GM19468 (cell line): ENCODE data around the gene TTLL1.
"Not testable (repeated sequence)": the region's sequence is repeated elsewhere in the genome, so short reads cannot be mapped to it uniquely, and the experiment has no call there.

Experiments used
- ATAC-seq: cut with Tn5 transposase; IDR thresholded peaks from one replicate; pipeline ENCODE4 v1.9.1; 2021; ENCODE audit warnings: mild to moderate bottlenecking, moderate library complexity, moderate number of reproducible peaks; ENCODE audit not compliant: unreplicated experiment; ENCODE audit errors: extremely low read depth

The TTLL1 gene

GRCh38 chr22:43079742-43080141, 9.4 kb downstream of the TTLL1 start:
- no peak for ATAC-seq

DNA sequence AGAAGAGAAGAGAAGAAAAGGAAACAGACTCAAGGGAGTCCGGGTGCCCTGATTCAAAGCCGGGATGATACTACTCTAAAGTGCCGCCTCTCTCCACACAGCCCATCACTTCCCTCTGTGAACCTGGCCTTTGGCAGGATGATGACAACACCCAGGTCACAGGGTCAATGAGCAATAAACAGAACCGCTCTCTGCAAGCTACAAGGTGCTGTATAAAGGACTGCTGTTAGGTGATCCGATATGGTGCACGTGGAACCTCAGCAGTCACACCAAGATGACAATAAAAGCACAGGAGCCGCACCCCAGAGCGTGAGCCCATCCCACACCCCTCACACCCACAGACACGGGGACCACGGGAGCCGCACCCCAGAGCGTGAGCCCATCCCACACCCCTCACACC, 10.7 kb downstream of the TTLL1 start:
- ATAC-seq, result no peak

DNA sequence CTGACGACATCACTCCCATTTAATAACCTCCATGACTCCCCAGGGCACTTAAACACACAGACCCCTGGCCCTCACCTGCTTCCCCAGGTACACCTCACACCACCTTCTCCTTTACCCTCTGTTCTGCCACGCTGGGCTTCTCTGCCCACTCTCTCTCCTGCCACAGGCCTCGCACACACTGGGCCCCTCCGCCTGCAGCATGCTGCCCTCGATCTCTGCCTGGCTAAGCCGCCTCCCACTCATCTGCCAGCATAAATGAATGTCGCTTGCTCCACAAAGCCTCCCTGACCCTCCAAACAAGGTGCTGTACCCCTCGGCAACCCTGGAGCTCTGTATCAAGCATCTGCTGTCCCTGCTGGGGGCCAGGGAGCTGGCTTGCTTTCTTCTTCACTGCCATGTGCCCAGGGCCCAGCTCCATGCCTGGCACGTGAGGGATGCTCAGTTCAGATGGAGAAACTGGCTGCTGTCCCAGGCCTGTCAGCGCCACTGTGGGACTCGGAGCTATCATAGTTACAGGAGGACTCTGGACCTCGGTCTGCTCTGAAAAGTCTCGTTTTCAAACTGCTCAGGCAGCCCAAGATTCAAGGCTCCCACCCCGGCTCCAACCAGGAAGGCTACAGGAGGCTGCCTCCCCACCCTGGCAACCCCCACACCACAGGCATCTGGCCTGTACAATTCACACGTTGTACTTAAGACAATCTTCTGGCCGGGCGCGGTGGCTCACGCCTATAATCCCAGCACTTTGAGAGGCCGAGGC, 11.9 kb downstream of the TTLL1 start:
- ATAC-seq, result no peak

- ATAC-seq, result no peak
These were observed 22.3 kb downstream of the TTLL1 start for GRCh38 chr22:43066844-43067385.

DNA sequence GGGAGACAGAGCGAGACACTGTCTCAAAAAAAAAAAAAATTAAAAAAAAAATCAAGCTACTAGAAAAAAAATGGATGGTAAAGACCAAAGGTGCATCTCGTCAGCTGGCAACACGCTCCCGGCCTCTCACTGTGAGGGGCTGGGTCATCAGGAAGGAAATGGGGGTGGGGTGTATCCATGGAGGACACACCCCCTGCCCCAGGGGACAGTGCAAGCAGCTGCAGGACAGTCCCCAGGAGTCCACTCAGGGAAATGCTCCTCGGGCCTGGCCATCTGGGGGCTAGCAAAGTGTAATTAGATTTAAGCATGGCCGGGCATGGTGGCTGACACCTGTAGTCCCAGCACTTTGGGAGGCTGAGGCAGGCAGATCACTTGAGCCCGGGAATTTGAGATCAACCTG, 23.1 kb downstream of the TTLL1 start:
- ATAC-seq, result no peak

DNA sequence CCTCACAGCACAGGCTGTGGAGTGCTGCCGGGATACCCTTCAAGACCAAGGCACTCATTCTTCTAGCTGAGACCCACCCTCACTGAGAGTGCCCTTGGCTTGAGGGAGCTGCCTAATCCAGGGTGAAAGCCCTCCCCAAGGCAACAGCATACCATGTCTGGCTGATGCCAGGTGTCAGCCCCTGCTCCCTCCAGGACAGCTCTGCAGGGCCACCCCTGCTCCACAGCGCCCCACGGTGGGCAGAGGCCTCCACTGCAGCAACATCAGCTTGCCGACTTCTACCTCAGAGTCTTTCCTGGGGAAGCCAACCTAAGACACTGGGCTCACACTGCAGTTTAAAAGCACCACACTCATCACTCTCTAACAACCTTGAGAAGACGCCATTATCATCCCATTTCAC, 29.0 kb downstream of the TTLL1 start:
- ATAC-seq, result no peak

DNA sequence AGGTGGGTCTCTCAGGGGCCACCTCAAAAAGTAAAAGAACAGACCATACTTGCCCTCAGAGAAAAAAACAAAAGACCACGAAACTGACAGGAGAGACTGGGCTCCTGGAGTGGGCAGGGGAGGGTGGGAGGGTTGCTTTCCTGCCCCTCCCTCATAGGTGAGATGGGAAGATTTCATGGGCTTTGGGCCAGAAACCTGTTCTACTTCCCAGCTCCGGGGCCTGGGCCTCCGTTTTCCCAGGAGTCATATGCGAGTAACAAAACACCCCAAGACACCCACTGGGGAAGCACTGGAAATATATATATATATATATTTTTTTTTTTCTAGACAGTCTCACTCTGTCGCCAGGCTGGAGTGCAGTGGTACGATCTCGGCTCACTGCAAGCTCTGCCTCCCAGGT, 31.6 kb downstream of the TTLL1 start:
- ATAC-seq, result no peak

- no peak for ATAC-seq
These were observed 36.0 kb downstream of the TTLL1 start for GRCh38 chr22:43053176-43053575.

DNA sequence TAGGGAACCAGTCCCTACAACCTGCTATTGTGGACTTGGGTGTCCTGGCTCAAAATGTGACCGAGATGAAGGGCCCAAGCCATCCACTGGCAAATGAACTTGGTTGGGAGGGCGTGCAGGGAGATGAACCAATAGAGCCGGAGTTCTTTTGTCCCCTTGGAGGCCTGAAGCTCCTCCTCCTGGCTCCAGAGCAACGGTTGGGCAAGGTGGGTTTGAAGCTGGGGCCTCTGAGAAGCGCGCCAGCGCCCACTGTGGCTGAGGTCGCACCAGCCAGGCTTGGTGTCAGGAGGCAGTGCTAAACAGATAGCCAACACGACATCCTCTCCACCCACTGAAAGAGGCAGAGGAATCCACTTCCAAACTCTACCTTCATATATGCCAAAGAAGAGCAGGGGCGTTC, 38.2 kb downstream of the TTLL1 start:
- no peak for ATAC-seq

DNA sequence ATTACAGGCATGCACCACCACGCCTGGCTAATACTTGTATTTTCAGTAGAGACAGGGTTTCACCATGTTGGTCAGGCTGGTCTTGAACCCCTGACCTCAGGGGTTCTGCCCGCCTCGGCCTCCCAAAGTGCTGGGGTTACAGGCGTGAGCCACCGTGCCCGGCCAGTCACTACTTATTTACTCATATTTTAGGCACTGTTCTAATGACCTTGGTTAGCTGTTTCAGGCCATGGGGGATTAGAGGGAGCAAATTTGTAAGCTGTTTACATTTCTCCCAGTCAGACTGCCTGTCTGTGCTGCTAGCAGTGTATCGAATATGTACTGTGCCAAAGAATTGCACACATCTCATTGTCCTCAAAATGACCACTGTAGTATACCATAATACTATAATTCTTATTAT, 41.6 kb downstream of the TTLL1 start:
- no peak for ATAC-seq

GRCh38 chr22:43044290-43044712, 44.9 kb downstream of the TTLL1 start:
- no peak for ATAC-seq

- no peak for ATAC-seq
These were observed 47.0 kb downstream of the TTLL1 start for GRCh38 chr22:43042101-43042780.

DNA sequence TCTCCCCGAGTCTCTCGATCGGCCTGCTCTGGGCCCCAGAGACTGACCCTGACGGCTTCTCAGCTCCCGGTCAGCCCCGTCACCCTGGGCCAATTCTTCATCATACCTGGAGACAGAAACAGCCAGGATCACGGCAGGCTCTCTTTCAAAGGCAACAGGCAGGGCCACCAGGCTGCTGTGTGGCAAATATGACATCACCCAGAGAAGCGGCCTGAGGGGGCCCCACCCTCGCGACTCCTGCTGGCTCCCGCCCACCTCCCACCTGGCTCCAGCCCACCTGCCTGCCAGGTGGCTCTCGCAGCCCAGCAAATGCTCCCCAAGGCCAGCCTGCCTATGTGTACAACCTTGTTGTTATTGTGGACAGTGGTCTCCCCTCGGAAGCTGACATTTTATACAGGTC, 49.4 kb downstream of the TTLL1 start:
- ATAC-seq, result no peak

DNA sequence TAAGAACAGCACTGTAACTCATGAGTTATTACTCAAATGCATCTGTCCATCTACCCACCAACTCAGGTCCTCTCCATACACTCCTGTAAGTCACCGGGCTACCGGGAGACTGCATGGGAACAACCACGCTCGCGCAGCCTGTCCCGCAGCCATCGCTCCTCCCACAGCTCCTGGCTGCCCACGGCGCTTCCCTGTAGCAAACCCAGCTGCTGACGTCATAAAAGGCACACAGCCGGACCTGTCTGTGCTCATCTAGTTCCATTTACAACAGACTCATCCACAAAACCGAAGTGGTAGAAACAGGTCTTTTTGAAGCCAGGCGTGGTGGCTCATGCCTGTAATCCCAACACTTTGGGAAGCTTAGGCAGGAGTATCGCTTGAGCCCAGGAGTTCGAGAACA, 50.9 kb downstream of the TTLL1 start:
- ATAC-seq, result no peak

DNA sequence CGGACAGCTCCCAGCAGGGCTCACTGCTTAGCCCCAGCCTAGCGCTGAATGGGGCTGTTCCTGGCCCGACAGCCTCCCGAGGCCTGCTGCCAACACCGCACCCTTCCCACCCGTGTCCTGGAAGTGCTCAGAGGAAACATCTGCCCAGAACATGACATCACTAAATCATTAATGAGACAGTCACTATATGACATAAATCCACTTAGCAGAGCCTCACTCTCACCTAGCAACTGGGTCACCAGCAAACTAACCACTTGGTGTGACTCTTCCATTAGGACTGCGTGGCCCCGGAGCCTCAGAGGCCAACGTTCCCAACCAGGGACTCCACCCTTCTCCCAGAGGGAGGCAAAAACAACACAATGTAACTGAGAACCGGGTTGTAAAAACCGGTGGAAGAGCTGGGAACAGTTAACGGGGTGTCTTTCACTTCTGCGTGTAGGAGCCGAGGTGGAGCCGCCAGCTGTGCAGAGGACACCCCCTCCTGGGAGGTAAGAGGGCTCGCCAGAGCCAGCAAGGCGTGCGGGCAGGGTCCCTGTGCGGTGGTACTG, 52.8 kb downstream of the TTLL1 start:
- no peak for ATAC-seq

- ATAC-seq, result no peak
These were observed 53.9 kb downstream of the TTLL1 start for GRCh38 chr22:43035250-43035649.

DNA sequence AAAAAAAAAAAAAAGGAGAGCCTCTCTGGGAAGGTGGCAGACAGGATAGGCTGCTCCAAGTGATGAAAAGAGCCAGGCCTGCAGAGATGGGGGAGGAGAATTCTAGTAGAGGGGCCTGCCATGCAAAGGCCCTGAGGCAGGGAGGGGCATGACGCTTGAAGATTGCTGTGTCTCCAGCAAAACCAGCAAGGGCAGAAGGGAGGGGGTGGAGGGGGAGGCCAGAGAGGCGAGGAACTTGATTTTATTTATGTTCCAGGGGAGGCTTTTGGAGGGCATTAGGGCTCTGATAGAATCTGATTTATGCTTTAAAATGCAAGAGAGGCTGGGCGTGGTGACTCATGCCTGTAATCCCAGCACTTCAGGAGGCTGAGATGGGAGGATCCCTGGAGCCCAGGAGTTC, 57.6 kb downstream of the TTLL1 start:
- ATAC-seq, result no peak

GRCh38 chr22:43018615-43019014, 70.6 kb downstream of the TTLL1 start:
- ATAC-seq, result no peak

DNA sequence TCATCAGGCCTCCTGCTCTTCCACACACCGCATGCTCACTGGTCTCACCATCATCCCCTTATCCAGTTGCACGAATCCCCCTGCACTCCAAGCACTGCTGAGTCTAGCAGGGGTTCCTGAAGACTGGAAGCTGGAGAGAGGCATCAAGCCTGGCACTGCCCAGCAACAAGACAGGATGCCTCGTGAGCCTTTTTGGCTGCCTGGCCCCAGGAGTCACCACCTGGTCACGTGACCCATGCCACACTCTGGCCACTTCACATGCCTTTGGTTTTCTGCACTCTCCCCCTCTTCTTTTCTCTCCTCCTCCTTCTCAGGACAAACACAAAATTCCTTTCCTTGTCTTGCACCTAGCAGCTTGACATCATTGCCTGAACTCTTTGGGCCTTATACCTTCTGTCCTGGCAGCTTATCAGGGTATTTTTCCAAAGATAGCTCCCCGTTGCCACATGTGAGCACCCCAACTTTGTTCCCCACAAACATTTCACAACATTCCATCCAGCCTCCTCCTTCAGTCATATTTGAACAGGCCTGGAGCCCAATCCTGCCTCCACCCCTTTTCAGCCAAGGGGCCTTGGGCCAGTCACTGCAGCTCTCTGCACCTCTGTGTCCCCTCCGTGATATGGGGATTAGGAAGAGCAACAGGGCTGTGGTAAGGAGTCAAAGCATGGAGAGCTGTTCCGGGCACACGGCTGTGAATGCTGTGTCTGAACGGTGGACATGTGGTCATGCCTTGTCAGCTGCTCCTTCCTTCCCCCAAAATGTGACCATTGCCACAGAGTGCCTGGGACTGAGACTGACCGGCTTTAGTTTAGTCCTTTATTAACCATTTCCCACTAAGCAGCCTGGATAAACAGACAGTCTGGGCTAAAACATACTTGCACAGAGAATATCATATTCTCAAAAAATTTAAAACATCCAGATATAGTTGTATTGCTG, 71.4 kb downstream of the TTLL1 start:
- no peak for ATAC-seq

DNA sequence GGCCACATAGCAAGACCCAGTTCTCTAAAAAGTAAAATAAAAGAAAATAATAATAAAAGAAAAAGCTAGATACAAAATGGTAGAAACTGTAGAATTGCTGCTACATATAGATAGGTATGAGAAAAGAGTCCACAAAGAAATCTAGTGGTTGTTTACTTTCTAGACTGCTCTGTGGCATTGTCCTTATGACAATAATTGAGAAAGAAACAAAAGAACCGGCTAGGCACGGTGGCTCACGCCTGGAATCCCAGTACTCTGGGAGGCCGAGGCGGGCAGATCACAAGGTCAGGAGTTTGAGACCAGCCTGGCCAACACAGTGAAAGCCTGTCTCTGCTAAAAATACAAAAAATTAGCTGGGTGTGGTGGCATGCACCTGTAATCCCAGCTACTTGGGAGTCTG, 73.0 kb downstream of the TTLL1 start:
- ATAC-seq, result not testable (repeated sequence)
